Keratinocyte (primary cell): ENCODE measurements around the gene PDZD7. TPM values are rescaled to one million over a fixed set of nuclear protein-coding genes. Genes with fewer than 3 reads are reported as not detected.

Source experiments
- DNase-seq: peaks from one replicate; pipeline ENCODE4 v3.0.0-alpha.2; 2011; ENCODE audit warnings: low read depth, missing footprints, low spot score
- FAIRE-seq: peaks from 2 replicates; lab custom pipeline; 2011; peaks lifted over from hg19 to GRCh38; lab: Jason Lieb, UNC
- H2AFZ ChIP-seq: 2 replicates; pipeline ENCODE4 v1.6.0; 2012; ENCODE audit warnings: low read length, control low read depth, inconsistent platforms; ENCODE audit not compliant: control insufficient read depth
- H3K27ac ChIP-seq: 2 replicates; pipeline ENCODE4 v1.5.1; 2011; ENCODE audit warnings: low read length; ENCODE audit not compliant: control insufficient read depth, insufficient read depth
- H3K27me3 ChIP-seq: 3 replicates; pipeline ENCODE4 v1.6.0; 2011; ENCODE audit warnings: low read length; ENCODE audit not compliant: control insufficient read depth, insufficient read depth; ENCODE audit errors: extremely low read depth
- H3K36me3 ChIP-seq, 2 experiments: 2 replicates in 1 of 2; 3 replicates in 1 of 2; pipeline ENCODE4 v1.5.1; 2011; ENCODE audit warnings: low read length in 2 of 2, mild to moderate bottlenecking in 1 of 2; ENCODE audit not compliant: control insufficient read depth in 2 of 2, insufficient read depth in 2 of 2; ENCODE audit errors: extremely low read depth in 1 of 2
- H3K4me1 ChIP-seq: 3 replicates; pipeline ENCODE4 v1.5.1; 2011; ENCODE audit warnings: low read length; ENCODE audit not compliant: control insufficient read depth, insufficient read depth; ENCODE audit errors: extremely low read depth
- H3K4me2 ChIP-seq: 3 replicates; pipeline ENCODE4 v1.6.0; 2011; ENCODE audit warnings: low read depth, low read length; ENCODE audit not compliant: control insufficient read depth, insufficient read depth; ENCODE audit errors: extremely low read depth
- H3K4me3 ChIP-seq, 3 experiments: fragments of 200-600 bp in 1 of 3; sonication (generic) in 1 of 3; 2 replicates in 2 of 3; 3 replicates in 1 of 3; pipeline ENCODE4 v1.5.1; 2011 to 2016; ENCODE audit warnings: low read length in 3 of 3, mild to moderate bottlenecking in 3 of 3, control low read depth in 2 of 3, inconsistent platforms in 1 of 3, low read depth in 1 of 3, mixed read lengths in 1 of 3, mixed run types in 1 of 3, moderate library complexity in 1 of 3; ENCODE audit not compliant: control insufficient read depth in 2 of 3, insufficient read depth in 2 of 3; ENCODE audit errors: extremely low read depth in 1 of 3
- H3K79me2 ChIP-seq: 2 replicates; pipeline ENCODE4 v1.6.0; 2012; ENCODE audit warnings: low read length; ENCODE audit not compliant: control insufficient read depth, insufficient read depth
- H3K9ac ChIP-seq: 3 replicates; pipeline ENCODE4 v1.6.0; 2011; ENCODE audit warnings: low read length; ENCODE audit not compliant: control insufficient read depth, insufficient read depth; ENCODE audit errors: extremely low read depth
- H3K9me1 ChIP-seq: 3 replicates; pipeline ENCODE4 v1.6.0; 2011; ENCODE audit warnings: low read length; ENCODE audit not compliant: control insufficient read depth, insufficient read depth; ENCODE audit errors: extremely low read depth
- H3K9me3 ChIP-seq: 2 replicates; pipeline ENCODE4 v1.5.1; 2012; ENCODE audit warnings: low read depth, low read length; ENCODE audit not compliant: control insufficient read depth
- H4K20me1 ChIP-seq: 3 replicates; pipeline ENCODE4 v1.6.0; 2011; ENCODE audit warnings: low read length; ENCODE audit not compliant: control insufficient read depth, insufficient read depth; ENCODE audit errors: extremely low read depth
- CTCF ChIP-seq, 3 experiments: IDR thresholded peaks in 1 of 3; conservative IDR thresholded peaks in 1 of 3; optimal IDR thresholded peaks in 1 of 3; 2 replicates in 2 of 3; 3 replicates in 1 of 3; pipeline versions ENCODE3 to v1.5.1; 2011; ENCODE audit warnings: low read length in 3 of 3, mild to moderate bottlenecking in 3 of 3, moderate library complexity in 2 of 3, control low read depth in 1 of 3, inconsistent platforms in 1 of 3; ENCODE audit not compliant: insufficient read depth in 2 of 3; ENCODE audit errors: extremely low read depth in 1 of 3
- EZH2 ChIP-seq: IDR thresholded peaks from one replicate; pipeline ENCODE4 v1.6.1; 2012; ENCODE audit warnings: inconsistent platforms, mild to moderate bottlenecking, low read length, moderate library complexity
- dilution Hi-C: fragments of 300-500 bp; cut with MboI; formaldehyde crosslinking; loops from one replicate; pipeline ENCODE4 v1.7.0; 2020; ENCODE audit warnings: low sequenced_read_pairs; ENCODE audit not compliant: extremely low pct_ligation_motif_present
- polyA plus RNA-seq, 5 experiments: library from polyadenylated mRNA; depleted of rRNA in 3 of 5; stranded (reverse) in 3 of 5; stranded (forward) in 1 of 5; unstranded in 1 of 5; fragments of >200 nt; gene quantifications; 1 replicate in 1 of 5; 2 replicates in 3 of 5; 3 replicates in 1 of 5; pipeline versions ENCODE4 v1.2.1 to v1.2.3, GENCODE V29; 2011 to 2012; ENCODE audit warnings: missing spikeins in 2 of 5, low read depth in 1 of 5, low replicate concordance in 1 of 5

PDZD7 gene
- polyA plus RNA-seq, 1 donor (not counting 4 experiments of a cell fraction or from before 2014, with no cell fraction given) = 0.54 TPM

GRCh38 chr10:100987685-100988049 lies 43.3 kb downstream of the PDZD7 start:
- FAIRE-seq (peak; percentile 60), DNase-seq (no peak)
- H3K4me3 ChIP-seq = peak overlapping the region; percentile 85 to 98 (median 87)
- H3K4me1 ChIP-seq = peaks cover 17% of the 10 kb centered on the region
- peaks cover 25 to 39% of the 10 kb centered on the region in 2 experiments for H3K36me3 ChIP-seq
- H3K9ac ChIP-seq = peak overlapping the region; percentile 85
- H3K27me3 ChIP-seq = no peaks in the 10 kb centered on the region
- H2AFZ ChIP-seq = peak overlapping the region; percentile 99
- peaks cover 56% of the 10 kb centered on the region for H3K79me2 ChIP-seq
- peaks cover 4% of the 10 kb centered on the region for H3K9me1 ChIP-seq
- no peaks in the 10 kb centered on the region for H3K9me3 ChIP-seq
- dilution Hi-C loops = no loop called here
- TF ChIP-seq CTCF (optimal IDR thresholded peaks at IDR 0.05 in 1 of 3, IDR thresholded peaks at IDR 0.05 in 1 of 3, conservative IDR thresholded peaks at IDR 0.05 in 1 of 3; ENCODE audit: extremely low read depth in 1 of 3, insufficient read depth in 2 of 3, low read length in 3 of 3) = no peak
- no peak for TF ChIP-seq EZH2
- no peaks in the 10 kb centered on the region for H4K20me1 ChIP-seq
- H3K27ac ChIP-seq = peak overlapping the region; percentile 63
- peak overlapping the region; percentile 97 for H3K4me2 ChIP-seq

GRCh38 chr10:100986952-100987684 lies 43.8 kb downstream of the PDZD7 start, which contains the start of the genes MRPL43 and TWNK:
Gene MRPL43, minus strand, starts transcription at chr10:100987497. Its CDS starts 54 bp downstream, at chr10:100987443.
Gene TWNK, plus strand, starts transcription at chr10:100987543. Its CDS starts 668 bp downstream, at chr10:100988211.
- dilution Hi-C loops = no loop called here
- H3K9ac ChIP-seq = peak within 1 kb of the TSS; percentile 85
- peaks cover 24 to 41% of the 10 kb centered on the region in 2 experiments for H3K36me3 ChIP-seq
- DNase-seq = peak; percentile 25
- peak within 1 kb of the TSS; percentile 85 to 98 (median 87) for H3K4me3 ChIP-seq
- H2AFZ ChIP-seq = peak within 1 kb of the TSS; percentile 99
- FAIRE-seq = peak; percentile 71
- peak within 1 kb of the TSS; percentile 97 for H3K4me2 ChIP-seq
- H3K9me1 ChIP-seq = peaks cover 4% of the 10 kb centered on the region
- peaks cover 56% of the 10 kb centered on the region for H3K79me2 ChIP-seq
- TF ChIP-seq EZH2 (no peak), CTCF (optimal IDR thresholded peaks at IDR 0.05 in 1 of 3, IDR thresholded peaks at IDR 0.05 in 1 of 3, conservative IDR thresholded peaks at IDR 0.05 in 1 of 3; ENCODE audit: extremely low read depth in 1 of 3, insufficient read depth in 2 of 3, low read length in 3 of 3) (no peak)
- H3K27me3 ChIP-seq = no peaks in the 10 kb centered on the region
- peaks cover 17% of the 10 kb centered on the region for H3K4me1 ChIP-seq
- H3K27ac ChIP-seq = peak within 1 kb of the TSS; percentile 63
- H4K20me1 ChIP-seq = no peaks in the 10 kb centered on the region
- H3K9me3 ChIP-seq = no peaks in the 10 kb centered on the region
